NCI-H2196 treated with DMSO at 0.1 percent for 48 hours (cell line): ENCODE data around the gene DKK1.

Source experiments
- DNase-seq: peaks from one replicate; lab custom pipeline; 2025; ENCODE audit not compliant: unreplicated experiment; lab: John Stamatoyannopoulos, UW

DKK1 gene

DNA sequence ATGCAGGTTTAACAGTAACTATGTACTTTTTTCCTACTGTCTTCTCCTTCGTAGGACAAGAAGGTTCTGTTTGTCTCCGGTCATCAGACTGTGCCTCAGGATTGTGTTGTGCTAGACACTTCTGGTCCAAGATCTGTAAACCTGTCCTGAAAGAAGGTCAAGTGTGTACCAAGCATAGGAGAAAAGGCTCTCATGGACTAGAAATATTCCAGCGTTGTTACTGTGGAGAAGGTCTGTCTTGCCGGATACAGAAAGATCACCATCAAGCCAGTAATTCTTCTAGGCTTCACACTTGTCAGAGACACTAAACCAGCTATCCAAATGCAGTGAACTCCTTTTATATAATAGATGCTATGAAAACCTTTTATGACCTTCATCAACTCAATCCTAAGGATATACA is 2.4 kb downstream of the DKK1 start:
- DNase-seq = no peak

DNA sequence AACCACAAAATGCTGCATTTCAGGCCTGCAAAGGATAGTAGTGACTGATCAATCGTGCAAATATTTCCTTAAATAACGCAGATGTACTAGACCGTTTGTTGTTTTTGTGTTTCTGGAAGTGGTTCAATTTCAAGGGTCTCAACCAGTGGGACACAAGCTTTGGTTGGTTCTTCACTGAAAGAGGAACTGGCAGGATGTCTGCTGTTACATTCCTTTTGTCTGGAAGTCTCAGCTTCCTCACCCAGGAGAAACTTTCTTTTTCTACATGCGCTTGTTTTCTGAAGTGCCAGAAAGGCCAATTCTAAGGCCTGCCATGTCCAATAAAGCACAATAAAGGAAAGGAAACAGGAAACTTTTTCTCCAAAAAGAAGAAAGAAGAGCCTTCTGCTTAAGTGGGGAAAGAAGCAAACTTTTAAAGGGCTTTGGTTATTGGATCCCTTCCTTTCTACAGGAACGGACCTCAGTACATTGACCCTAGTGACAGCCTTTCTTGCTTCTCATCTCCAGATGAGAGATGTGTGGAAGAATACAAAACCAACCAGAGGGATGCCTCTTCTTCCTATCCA is 4.1 kb downstream of the DKK1 start:
- DNase-seq = no peak

DNA sequence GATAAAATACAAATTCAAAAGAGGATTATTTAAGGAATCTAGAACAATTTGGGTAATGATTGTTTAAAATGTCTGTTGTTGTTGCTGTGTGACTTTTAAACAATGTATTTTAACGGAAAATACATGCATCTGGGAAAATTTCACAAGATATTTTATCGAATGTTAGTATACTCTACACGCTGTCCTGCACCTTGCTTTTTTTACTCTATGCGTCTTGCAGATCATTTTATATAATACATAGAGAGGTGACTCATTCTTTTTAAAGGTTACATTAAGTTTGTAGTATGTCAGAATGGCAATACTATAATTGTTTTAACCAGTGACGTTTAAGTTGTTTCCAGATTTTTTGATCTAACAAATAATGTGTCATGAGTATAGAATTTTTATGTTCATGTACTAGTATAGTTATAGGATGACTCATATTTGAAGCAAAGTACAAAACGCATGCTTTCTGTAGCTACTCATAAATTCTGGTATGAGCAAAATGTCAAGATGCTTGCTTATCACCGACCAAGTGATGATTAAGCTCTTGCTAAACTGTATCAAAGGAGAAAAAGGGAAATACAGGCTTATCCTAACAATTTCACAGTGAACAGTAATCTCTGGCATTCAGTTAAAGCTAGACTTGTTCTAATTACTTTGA is 4.9 kb downstream of the DKK1 start:
- no peak for DNase-seq

DNA sequence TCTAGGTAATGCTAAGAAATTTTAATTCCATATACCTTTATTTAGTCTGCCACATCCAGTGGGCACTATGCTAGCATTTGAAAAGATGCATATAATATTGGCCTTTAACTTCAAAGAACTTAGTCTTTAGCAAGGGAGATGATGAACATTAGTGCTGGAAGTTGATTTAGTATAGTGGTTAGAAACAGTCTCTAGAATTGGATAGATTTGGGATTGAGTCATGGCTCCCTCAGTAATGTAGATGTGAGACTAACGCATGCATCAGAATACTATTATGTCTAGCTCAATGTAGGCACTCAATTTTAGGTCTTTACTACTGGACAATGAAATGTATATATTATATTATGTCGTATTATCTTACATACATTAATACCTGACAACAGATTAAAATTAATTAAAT is 5.8 kb downstream of the DKK1 start:
- DNase-seq = no peak

DNA sequence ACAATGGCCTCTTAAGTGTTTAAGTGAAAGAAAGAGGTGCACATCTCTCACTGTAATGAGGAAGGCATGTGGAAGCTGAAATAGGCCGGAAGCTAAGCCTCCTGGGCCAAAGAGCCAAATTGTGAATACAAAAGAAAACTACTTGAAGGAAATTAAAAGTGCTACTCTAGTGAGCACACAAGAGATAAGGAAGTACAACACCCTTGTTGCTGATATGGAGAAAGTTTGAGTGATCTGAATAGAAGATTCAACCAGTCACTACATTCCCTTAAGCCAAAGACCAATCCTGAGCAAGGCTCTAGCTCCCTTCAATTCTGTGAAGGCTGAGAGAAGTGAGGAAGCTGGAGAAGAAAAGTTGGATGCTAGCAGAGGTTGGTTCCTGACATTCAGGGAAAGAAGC is 8.2 kb downstream of the DKK1 start:
- DNase-seq = no peak

DNA sequence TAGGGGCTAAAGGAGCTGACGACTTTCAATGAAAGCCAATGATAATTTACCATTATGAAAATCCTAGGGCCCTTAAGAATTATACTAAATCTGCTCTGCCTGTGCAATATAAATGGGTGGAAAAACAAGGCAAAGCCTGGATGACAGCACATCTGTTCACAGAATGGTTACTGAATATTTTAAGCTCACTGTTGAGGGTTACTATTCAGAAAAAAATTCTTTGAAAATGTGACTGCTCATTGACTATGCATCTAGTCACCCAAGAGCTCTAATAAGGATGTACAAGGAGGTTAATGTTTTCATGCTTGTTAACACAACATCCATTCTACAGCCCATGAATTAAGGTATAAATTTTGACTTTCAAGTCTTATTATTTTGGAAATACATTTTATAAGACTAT is 8.9 kb downstream of the DKK1 start:
- DNase-seq = no peak

DNA sequence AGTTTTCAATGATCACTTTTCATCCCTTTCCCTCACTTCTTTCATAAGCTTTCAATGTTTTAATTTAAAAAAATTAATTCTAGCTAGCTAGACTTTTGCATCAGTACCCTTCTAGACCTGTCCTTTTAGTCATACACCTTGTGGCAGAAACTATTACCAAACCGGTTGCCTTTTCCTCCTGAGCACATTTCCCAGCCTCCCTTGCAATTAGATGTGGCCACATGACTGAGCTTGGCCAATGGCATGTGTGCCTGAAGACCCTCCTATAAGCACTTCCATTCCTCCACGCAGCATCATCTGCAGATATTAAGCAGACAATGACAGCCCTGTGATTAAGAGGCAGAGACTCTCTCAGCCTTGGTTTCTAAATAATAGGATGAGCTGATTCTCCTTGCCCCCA is 12.3 kb downstream of the DKK1 start:
- DNase-seq = no peak

DNA sequence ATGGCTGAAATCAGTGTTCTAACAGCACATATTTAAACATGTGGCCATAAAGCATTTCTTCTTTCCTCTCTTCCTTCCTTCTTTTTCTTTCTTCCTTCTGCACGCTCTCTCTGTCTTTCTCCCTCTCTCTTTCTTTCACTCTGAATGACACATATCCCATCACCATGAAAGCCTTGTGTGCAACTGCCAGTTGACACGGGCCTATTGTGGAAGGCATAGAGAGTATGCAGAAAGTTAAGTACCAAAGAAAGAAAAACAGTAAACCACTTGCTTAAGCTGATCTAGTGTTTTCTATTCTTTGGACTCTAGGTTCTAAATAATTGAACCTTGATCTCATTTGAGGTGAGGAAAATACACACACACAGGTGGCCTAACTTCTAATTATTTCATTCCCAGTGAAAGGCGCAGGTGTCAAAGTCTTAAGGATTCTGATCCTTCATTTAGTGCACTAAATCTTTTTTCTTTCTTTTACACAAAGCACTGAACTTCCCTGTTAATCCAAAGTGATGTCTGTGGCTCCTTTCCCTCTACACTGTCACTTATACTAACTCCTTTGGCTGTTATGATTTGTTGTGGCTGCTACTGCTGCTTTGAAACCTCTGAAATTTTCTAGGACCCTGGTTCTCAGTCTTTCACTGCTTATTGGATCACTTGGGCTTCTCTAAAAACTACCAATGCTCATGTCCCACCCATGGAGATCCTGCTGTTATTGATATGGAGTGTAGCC is 17.7 kb downstream of the DKK1 start:
- DNase-seq = no peak

DNA sequence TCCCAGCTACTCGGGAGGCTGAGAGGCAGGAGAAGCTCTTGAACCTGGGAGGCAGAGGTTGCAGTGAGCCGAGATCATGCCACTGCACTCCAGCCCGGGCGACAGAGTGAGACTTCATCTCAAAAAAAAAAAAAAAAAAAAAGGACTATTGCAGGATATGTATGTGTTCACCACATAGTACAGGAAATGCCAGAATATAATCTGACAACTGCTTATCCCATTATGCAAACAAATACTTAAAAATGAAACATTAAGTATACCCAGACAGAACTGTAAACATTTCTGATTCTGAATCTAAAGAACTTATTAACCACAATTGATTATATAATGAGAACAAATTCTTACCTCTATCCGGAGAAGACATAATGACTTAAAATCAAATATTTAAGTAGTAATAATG is 18.7 kb downstream of the DKK1 start:
- DNase-seq = no peak

DNA sequence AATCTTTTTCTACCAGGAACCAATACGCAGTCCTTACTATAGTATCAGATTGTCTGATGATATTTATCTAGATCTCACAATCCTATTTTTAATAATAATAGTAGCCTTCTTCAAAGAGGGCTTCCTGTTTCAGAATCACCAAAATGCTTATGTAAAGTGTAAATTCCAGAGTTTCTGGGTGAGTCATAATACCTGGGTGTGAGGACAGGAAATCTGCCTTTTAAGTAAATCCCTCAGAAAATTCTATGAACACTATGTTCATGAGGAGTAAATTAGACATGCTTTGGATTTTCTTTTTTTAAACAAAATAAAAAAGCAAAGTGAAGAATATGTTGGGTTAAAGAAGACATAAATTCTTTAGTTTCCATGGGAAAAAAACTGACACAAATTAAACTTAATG is 20.5 kb downstream of the DKK1 start:
- no peak for DNase-seq

DNA sequence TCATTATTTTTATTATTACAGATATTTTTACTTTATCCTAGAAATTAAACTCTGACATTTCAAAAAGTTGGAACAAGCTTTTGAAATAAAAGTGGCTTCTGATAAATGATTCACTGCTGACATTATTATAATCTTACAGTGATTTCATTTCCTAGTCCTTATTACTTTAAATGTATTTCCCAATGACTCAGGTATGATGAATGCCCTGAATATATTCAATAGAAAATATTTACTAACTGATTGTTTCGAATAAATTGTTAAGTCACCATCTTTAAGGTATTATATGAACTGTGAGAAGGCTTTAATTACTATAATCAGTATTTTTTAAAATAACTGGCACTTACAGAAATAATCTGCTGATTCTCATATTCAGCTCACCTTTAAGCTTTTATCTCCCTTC is 21.6 kb downstream of the DKK1 start:
- no peak for DNase-seq

DNA sequence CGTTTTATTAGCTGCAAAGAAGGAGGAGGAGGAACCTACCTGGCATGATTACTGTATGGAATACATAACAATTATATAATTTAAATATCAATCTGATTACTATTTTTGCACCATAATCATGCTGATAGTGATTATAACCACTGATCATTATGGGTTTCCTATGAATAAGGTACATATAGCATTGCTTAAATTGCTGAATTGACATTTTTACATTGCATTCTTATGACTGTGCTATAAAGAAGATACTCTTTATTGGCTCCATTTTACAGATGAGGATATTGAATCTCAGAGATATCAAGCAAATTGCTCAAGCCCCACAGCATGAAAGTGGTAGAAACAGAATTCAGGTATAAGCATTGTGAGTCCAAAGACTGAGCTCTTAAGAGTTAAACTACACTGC is 23.1 kb downstream of the DKK1 start:
- DNase-seq = no peak

DNA sequence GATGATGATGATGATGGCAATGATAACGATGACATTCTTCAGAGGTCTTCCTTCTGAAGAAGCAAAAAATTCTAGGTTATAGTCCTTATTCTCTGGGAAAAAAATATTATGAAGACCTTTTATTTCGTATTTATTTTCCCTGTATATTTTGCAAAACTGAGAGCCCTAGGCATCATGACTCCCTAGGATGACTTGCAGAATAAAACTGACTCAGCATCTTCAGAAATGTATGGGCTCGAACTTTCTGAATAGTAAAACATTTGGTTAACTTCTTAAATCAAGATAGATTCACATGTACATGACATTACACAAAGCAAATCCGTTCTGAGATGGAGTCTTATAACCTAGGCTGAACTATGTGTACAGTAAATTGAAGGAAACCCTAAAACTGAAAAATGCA is 29.4 kb downstream of the DKK1 start:
- DNase-seq = no peak

DNA sequence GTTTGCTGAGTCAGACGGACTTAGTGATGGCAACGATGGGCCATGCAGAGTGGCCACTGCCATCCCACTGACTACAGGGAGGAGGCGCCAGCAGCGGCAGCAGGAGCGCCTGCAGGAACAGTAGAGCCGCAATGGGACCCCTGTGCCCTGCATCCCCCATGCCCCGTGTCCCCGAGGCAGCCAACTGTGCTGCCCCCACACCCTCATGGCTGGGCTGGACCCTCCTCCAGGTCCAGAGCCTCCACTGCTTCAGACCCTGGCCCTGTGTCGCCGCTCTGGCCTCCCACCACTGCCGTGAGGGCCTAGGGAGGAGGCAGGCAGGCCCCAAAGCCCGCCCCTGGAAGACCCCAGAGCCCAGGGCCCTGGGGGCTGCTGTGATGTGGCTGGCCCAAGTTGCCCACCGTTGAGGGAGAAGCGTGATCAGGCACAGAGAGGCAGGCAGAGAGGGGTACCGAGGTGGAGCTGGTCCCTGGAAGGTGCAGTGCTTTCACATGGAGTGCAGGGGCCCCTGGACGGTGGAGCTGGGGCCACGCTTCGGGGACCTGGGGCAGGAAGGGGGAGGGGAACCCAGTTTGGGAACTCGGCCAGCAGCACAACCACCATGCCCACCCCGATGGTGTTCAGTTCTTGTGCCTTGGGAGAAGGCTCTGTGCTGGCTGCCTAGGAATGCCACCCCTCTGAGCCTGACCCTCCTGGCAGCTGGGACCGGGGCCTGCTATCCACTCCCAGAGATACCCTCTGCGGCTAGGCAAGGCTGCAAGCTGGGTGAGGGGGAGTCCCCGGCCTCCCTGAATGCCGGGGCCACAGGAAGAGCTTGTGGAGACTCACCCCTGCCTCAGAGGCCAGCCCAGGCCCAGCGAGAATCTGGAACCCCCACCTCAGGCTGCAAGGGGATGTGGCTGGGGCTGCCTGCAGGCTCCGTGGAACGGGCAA is 32.6 kb downstream of the DKK1 start:
- no peak for DNase-seq

DNA sequence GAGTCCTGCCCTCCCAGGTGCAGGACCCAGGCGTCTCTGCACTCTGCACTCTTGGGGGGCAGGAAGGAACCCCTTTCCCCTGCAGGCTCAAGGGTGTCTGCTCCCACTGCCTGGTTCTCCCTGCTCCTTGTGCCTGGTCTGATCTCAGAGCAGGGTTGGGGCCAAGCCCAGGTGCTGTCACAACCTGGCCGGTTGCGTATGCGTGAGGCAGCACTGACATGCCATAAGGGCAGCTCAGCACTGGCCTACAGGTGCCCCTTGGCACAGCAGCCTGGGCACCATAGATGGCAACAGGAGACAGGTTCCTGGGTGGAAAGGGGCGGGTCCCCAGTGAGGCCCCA is 33.2 kb downstream of the DKK1 start:
- no peak for DNase-seq

DNA sequence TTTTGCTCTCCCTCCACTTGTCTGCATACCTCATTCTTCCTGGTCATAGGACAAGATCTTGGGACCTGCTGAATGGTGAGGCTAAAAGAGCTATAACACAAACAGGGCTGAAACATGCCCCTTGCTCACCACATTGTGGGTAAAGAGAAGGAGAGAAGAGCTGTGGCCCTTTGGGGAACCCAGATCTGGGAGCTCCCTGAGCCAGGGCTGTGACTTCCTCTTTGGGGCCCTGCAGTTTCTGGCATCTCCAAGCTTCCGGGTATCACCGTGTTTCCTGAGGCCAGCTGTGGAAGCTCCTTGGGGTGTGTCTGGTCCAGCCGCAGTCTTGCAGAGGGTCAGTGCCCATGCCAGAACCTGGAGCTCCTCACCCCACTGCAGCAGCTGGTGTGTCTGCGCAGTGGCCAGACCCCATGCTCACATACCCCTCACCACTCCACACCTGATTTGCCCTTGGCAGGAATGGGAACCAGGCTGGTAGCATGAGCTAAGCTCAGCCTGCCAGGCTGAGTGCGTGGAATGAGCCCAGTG is 34.0 kb downstream of the DKK1 start:
- DNase-seq = no peak

DNA sequence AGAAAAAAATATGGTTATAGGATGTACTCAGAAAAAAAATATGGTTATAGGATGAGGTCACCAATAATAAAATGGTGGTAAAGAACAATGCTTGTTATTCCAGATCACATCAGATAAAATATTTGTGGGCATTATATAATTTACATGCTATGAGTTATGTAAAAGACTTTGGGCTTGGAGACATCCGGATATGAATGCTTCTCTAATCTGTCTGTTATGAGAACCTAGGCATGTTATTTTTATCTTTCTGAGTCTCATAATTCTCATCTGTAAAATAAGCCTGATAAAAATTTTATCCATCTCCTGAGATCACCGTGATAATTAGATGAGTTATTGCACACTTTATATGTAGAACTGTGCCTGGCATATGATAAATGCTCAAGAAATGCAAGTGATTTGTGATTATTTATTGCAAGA is 37.8 kb downstream of the DKK1 start:
- no peak for DNase-seq

DNA sequence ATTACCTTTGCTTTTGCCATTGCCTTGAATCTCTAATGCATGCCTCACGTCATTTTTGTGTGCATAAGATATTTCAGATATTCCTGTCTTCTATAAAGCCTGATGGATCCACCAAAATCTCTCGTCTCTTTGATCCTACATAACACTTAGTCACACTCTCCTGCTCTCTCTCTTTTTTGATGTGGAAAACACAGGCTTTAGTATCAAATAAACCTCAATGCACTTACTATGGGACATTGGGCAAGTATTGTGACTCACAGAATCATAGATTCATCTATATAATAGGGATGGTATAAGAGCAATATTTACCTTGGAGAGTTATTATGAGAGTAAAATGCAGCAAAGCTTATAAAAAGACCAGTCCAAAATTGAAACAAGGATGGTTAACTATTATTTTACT is 39.1 kb downstream of the DKK1 start:
- no peak for DNase-seq

DNA sequence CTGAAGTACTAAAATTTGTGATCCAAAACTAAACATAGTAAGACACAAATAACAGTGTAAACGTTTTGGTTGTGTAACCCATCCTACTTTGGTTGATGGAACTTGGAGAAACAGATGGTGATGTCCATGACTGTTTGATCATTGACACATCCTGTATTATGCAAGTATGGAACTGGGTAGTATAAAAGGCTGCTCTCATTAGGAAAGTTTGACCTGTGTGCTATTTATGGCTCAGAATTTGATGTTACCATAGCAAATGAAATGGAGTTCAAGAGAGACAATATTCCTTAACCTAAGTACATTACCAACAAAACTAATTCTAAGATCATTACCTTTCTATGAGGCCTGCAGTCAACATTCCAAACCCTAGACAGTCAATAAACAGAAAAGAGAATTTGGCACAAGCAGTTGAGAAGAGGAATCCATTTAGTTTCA is 39.9 kb downstream of the DKK1 start:
- DNase-seq = no peak

DNA sequence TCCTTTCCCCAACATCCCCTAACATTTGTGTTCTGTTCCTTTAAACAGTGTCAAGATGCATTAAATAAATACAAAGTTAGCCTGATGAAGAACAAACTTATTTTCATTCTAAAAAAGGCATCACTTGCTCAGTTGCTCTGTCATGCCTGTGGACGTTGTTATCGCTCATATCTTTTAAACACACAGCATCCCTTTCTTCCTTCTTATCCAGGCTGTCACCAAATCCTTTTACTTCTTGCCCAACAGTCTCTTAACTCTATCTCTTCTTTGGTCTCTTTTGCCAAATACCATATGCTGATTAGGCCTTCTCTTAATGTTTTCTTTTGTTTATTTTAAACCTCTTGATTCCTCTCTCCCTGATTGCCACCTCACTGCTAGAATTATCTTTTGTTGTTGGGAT is 43.9 kb downstream of the DKK1 start:
- no peak for DNase-seq

DNA sequence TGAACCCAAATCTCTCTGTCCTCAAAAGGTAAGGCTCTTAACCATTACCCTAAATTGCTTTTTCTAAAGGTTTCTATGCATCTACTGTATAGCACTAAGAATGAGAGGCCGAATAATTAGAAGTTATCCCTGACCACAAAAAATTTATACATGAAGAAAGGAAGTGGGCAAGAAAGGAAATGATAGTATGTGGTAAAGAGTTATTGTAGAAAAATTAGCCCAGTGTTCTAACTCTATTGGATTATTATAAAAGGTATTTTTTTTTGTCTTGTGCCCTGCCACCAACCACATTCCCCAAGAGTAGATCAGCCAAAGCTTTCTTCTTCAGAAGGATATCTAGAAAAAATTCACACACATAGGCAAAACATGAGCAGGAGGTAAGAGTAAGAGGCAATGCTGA is 45.4 kb downstream of the DKK1 start:
- DNase-seq = no peak
